D721Med (cell line): ENCODE data around the gene CDSN.

Experiments
- DNase-seq: peaks from one replicate; pipeline ENCODE4 v3.0.0; 2011; ENCODE audit warnings: low spot score; ENCODE audit not compliant: insufficient read length
- FAIRE-seq: peaks from 2 replicates; lab custom pipeline; 2011; peaks lifted over from hg19 to GRCh38; lab: Jason Lieb, UNC
- CTCF ChIP-seq: IDR thresholded peaks from 2 replicates; pipeline ENCODE4 v1.5.1; 2012; ENCODE audit warnings: mild to moderate bottlenecking, control low read depth; ENCODE audit not compliant: insufficient read depth; ENCODE audit errors: missing control alignments

CDSN gene

GRCh38 chr6:31125162-31125561 lies 4.9 kb upstream of the CDSN start:
- no peak for TF ChIP-seq CTCF
- FAIRE-seq (no peak), DNase-seq (no peak)

- FAIRE-seq = no peak
- no peak for TF ChIP-seq CTCF
- no peak for DNase-seq
These were observed 2.8 kb upstream of the CDSN start for GRCh38 chr6:31122791-31123706.

- DNase-seq = no peak
- no peak for TF ChIP-seq CTCF
- no peak for FAIRE-seq
These were observed 1.0 kb upstream of the CDSN start for GRCh38 chr6:31121131-31121790.

- TF ChIP-seq CTCF = no peak
- no peak for DNase-seq
- FAIRE-seq = no peak
These were observed 2.1 kb downstream of the CDSN start for GRCh38 chr6:31118178-31118577.

GRCh38 chr6:31116661-31117385 lies 3.4 kb downstream of the CDSN start:
- DNase-seq (no peak), FAIRE-seq (no peak)
- no peak for TF ChIP-seq CTCF

GRCh38 chr6:31115941-31116560 lies 4.2 kb downstream of the CDSN start:
- no peak for FAIRE-seq
- DNase-seq = no peak
- no peak for TF ChIP-seq CTCF
